ENCODE results near the gene TMEM14A. TPM values are rescaled to one million over a fixed set of nuclear protein-coding genes. Genes with fewer than 3 reads are reported as not detected.

Gene TMEM14A
- total and polyA plus RNA-seq, 2 of the 8 experiments (the other 6 are each of a cell fraction or from before 2014, with no cell fraction given): 11.1 to 11.2 TPM

DNA sequence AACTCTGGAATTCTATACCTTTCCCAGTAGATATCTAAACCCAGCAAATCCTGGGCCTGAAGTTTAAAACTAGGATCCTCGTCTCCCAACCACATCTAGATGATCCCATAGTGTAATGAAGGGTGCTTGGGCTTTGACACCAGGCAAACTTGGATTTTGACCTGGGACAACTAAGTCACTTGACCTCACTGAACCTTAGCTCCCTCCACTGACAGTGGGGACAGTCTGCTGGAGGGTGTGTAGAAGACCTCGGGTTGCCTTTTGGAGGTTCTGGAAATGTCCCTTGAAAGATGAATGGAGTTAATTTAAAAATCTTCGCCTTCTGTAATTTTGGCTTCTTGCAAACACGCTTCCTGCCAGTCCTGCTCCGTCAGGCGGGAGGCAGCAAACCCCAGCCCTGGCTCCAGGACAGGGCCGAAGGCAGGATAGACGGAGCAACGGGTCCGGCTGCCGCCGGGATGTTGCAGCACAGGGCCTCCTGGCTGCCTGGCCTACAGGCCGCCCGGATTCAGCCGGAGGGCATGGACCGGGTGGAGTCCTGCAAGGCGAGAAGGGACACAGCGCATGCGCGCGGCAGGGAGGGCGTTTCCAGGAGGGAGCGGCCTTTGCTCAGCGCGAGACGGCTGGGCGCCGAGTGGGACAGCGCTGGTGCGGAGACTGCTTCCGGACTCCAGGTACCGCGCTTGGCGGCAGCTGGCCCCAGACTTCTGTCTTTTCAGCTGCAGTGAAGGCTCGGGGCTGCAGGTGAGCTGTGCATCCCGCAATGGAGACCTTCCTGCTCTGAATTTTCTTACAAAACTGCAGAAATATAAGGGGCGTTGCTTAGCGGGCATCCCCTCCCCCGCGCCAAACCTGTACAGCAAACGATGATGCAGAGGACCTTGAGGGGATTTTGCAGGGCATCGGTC is at the start of gene TMEM14A (continued):
- TF ChIP-seq CTCF (IDR thresholded peaks at IDR 0.05; ENCODE audit: control extremely low read depth in 1 of 3, insufficient read depth in 1 of 3, low read depth in 1 of 3, low read length in 3 of 3): peak in 2 of 3 experiments; percentile 2 to 29; a peak in 1 of 4 replicates
- TF ChIP-seq KDM4A (IDR thresholded peaks at IDR 0.05; ENCODE audit: low read depth, low read length, severe bottlenecking): peak; percentile 32
- peak in 1 of 2 experiments; percentile 77; a peak in 2 of 3 replicates for TF ChIP-seq POLR2A (IDR thresholded peaks at IDR 0.05; ENCODE audit: control extremely low read depth in 1 of 2, low read depth in 2 of 2, low read length in 2 of 2)
- TF ChIP-seq SIN3A (conservative IDR thresholded peaks at IDR 0.05 in 1 of 2, IDR thresholded peaks at IDR 0.05 in 1 of 2; ENCODE audit: low read depth in 1 of 2, low read length in 2 of 2): peak; percentile 73 to 74; a peak in 1 of 4 replicates
- TF ChIP-seq YY1 (IDR thresholded peaks at IDR 0.05; ENCODE audit: low read depth, low read length): peak; percentile 34
- peak in 1 of 2 experiments; percentile 74; a peak in 1 of 4 replicates for TF ChIP-seq HDAC2 (IDR thresholded peaks at IDR 0.05; ENCODE audit: borderline replicate concordance in 1 of 2, low read depth in 2 of 2, low read length in 2 of 2)
- TF ChIP-seq TBP (IDR thresholded peaks at IDR 0.05; ENCODE audit: low read depth, low read length): peak; percentile 96
- TF ChIP-seq SUZ12 (IDR thresholded peaks at IDR 0.05; ENCODE audit: low read length): no peak
- TF ChIP-seq SP4 (IDR thresholded peaks at IDR 0.05; ENCODE audit: low read length): no peak
- peak in 1 of 2 experiments; percentile 26; a peak in 1 of 4 replicates for TF ChIP-seq RAD21 (IDR thresholded peaks at IDR 0.05 in 1 of 2, conservative IDR thresholded peaks at IDR 0.05 in 1 of 2; ENCODE audit: low read depth in 2 of 2, low read length in 2 of 2)
- peak; percentile 47; the same call in 1 of the 2 replicates for TF ChIP-seq MAX (IDR thresholded peaks at IDR 0.05)
- TF ChIP-seq JUND (IDR thresholded peaks at IDR 0.05; ENCODE audit: low read length): no peak
- TF ChIP-seq TAF1 (IDR thresholded peaks at IDR 0.05; ENCODE audit: low read depth, low read length): peak; percentile 74
- no peak for TF ChIP-seq BACH1 (IDR thresholded peaks at IDR 0.05; ENCODE audit: low read length)
- peak; percentile 89 for TF ChIP-seq NRF1 (IDR thresholded peaks at IDR 0.05; ENCODE audit: low read depth, low read length)
- TF ChIP-seq ASH2L (IDR thresholded peaks at IDR 0.05; ENCODE audit: low read length): peak; percentile 61
- peak; percentile 55; the same call in 1 of the 2 replicates for TF ChIP-seq POLR2AphosphoS5 (IDR thresholded peaks at IDR 0.05; ENCODE audit: low read depth, low read length)
- TF ChIP-seq, protein P1, sequence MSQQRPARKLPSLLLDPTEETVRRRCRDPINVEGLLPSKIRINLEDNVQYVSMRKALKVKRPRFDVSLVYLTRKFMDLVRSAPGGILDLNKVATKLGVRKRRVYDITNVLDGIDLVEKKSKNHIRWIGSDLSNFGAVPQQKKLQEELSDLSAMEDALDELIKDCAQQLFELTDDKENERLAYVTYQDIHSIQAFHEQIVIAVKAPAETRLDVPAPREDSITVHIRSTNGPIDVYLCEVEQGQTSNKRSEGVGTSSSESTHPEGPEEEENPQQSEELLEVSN (IDR thresholded peaks at IDR 0.05): 0 out of 2 replicates have a peak, but pooled peaks have one; percentile 27
- no peak for TF ChIP-seq EP300 (IDR thresholded peaks at IDR 0.05; ENCODE audit: borderline replicate concordance in 1 of 2, low read depth in 2 of 2, low read length in 2 of 2)
